ENCODE results near the gene SPHK2. TPM values are rescaled to one million over a fixed set of nuclear protein-coding genes. Genes with fewer than 3 reads are reported as not detected.
"Not testable (repeated sequence)": the region's sequence is repeated elsewhere in the genome, so short reads cannot be mapped to it uniquely, and the experiment has no call there.

The SPHK2 gene, protein sequence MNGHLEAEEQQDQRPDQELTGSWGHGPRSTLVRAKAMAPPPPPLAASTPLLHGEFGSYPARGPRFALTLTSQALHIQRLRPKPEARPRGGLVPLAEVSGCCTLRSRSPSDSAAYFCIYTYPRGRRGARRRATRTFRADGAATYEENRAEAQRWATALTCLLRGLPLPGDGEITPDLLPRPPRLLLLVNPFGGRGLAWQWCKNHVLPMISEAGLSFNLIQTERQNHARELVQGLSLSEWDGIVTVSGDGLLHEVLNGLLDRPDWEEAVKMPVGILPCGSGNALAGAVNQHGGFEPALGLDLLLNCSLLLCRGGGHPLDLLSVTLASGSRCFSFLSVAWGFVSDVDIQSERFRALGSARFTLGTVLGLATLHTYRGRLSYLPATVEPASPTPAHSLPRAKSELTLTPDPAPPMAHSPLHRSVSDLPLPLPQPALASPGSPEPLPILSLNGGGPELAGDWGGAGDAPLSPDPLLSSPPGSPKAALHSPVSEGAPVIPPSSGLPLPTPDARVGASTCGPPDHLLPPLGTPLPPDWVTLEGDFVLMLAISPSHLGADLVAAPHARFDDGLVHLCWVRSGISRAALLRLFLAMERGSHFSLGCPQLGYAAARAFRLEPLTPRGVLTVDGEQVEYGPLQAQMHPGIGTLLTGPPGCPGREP
- polyA plus RNA-seq (ENCODE audit: insufficient read length) = 10.7 TPM

DNA sequence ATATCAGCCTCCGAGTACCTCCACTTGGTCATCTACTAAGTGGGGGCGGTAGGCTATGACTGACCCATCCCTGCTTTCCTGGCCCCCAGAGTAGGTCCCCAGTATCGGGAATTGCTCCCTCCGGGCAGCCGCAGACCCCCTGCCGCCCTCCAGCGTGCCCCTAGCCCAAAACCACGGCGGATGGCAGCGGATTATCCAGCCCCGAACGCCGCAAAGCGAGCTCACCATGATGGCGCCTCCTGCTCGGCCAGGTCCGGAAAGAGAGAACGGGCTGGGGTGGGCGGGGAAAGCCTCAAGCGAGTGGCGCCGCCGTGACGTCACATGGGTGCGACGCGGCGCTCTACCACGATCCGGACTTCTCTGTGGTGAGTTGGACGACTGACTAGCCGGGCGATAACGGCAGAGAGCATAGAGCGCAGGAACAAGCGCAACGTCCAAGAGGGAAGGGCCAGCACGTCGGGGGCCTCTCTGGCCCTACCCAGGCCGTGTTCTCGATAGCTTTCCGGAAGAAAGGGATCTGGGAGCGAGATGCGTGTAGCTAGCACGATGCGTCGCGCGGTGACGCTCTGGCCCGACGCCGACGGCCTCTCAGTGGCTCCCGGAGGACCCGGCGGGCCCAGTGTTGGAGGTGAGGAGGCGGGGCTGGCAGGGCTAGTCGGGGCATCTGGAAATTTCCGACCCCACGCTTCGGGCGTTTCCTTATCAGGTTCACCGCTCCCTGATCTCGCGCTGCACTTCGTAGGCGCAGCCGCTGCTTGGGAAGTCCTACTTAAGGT lies at the start of gene SPHK2, which contains the start of gene RPL18:
Gene SPHK2 (plus strand): TSS at position 591 of the 776 bp plus-strand sequence. CDS start 1,009 bp downstream, outside the sequence.
Gene RPL18 (minus strand): TSS at position 263 of the 776 bp plus-strand sequence. CDS start 35 bp downstream, at position 228.
- peak; percentile 99 for DNase-seq

DNA sequence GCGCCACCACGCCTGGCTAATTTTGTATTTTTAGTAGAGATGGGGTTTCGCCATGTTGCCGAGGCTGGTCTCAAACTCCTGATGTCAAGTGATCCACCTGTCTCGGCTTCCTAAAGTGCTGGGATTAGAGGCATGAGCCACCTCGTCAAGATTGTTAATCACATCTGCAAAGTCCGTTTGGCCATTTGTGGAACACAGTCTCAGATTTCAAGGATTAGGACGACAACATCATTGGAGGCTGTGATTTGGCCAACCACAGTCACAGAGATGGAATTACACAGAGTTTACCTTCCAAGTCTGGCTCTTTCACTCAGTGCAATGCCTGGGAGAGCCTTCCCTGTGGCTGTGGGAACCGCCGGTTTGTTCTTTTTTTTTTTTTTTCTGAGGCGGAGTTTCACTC lies 49.5 kb upstream of the SPHK2 start:
- DNase-seq = peak; percentile 68

DNA sequence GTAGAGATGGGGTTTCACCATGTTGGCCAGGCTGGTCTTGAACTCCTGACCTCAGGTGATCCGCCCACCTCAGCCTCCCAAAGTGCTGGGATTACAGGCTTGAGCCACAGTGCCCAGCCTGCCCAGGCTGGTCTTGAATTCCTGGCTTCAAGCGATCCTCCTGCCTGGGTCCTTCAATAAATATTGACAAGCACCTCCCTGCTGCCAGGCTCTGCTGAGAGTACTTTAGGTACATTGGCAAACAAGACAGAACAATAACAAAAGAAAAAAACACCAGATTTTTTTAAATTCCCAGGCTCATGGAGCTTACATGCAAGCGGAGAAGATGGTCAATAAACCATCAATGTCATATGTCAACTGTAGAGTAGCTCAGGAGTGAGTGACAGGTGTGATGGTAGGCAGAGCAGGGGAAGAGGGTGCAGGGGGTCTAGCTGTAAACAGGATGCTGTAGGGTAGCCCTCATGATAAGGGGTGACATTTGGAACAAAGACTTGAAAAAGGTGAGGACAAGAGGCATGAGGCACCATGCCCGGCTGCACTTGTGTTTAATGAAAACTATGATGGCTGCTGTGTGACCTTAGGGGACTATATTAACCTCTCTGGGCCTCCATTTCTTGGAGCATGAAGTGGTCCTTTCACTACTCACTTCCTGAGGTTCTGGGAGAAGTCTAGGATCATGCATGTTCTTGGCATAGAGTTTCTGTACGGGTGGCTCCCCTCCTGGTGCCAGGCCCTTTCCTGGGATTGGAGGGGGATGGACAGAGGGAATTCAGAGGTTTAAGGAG lies 47.7 kb upstream of the SPHK2 start:
- DNase-seq = no peak

DNA sequence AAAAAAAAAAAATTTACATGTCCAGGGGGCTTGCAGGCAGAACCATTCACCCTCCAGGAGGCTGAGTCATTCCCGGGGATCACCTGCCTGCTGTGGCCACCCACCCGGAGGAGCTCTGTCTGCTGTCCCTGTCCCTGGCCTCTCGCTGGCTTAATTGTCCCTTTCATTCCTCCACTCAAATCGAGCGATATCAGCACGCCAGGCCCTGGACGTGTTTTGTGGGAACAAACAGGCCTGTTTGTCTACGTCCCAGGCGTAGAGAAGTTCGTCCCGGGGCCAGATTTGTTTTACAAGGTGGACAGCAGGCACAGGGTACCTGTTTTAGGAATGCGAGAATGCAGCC lies 46.2 kb upstream of the SPHK2 start:
- no peak for DNase-seq

DNA sequence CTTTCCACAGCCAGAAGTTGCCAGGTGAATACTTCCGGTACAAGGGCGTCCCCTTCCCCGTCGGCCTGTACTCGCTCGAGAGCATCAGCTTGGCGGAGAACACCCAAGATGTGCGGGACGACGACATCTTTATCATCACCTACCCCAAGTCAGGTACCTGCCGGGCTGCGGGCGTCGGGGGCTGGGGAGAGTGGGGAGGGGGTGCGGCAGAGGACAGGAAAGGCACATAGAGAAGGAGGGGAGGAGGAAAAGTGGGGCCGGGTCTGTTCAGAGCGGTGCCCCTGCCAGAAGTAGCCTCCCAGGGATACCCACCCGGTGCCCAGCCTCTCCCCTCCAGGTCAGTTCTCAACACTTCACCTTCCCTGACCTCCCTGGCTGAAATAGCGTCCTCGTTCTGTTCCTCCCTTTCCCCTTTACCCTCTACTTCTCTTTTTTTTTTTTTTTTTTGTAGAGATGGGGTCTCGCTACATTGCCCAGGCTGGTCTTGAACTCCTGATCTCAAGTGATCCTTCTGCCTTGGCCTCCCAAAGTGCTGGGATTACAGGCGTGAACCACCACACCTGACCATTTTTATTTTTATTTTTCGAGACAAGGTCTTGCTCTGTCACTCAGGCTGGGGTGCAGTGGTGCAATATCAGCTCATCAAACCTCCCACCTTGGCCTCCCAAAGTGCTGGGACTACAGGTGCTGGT lies 43.2 kb upstream of the SPHK2 start:
- no peak for DNase-seq

DNA sequence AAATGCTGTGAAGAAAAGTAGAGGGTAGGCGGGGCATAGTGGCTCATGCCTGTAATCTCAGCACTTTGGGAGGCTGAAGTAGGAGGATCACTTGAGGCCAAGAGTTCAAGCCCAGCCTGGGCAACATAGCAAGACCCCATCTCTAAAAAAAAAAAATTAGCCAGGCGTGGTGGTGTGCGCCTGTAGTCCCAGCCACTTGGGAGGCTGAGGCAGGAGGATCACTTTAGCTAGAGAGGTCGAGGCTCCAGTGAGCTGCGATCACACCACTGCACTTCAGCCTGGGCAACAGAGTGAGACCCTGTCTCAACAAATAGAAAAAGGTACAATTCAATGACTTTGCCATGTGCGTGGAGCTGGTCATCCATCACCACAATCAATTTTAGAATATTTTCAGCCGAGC lies 41.4 kb upstream of the SPHK2 start:
- DNase-seq = not testable (repeated sequence)

DNA sequence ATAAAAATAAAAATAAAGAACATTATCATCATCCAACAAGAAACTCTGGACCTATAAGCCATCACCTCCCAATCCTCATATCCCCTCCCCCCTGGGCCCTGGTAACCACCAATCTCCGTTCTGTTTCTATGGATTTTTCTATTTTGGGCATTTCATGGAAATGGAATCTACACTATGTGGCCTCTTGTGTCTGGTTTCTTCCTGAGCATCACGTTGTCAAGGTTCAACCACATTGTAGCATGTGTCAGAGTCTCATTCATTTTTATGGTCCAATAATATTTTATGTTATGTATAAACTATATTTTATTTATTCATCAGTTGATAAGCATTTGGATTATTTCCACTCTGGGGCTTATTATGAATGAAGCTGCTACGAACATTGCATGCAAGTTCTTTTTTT lies 40.4 kb upstream of the SPHK2 start:
- DNase-seq = no peak

DNA sequence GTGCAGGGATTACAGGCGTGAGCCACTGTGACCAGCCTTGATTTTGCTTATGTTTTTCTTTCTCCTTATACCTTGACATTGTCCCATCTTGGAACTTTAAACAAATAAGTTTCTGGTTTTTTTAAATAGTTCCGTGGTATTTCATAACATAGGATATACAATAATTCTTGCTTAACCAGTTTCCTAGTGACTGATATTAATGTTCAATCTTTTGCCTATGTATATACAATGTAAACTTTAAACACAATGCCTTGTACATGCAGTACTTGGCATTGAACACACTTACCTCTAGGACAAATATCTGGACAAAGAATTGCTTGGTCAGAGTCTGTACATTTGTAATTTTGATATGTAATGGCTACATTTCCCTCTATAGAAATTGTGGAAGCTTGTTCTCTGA lies 37.1 kb upstream of the SPHK2 start:
- DNase-seq = no peak

DNA sequence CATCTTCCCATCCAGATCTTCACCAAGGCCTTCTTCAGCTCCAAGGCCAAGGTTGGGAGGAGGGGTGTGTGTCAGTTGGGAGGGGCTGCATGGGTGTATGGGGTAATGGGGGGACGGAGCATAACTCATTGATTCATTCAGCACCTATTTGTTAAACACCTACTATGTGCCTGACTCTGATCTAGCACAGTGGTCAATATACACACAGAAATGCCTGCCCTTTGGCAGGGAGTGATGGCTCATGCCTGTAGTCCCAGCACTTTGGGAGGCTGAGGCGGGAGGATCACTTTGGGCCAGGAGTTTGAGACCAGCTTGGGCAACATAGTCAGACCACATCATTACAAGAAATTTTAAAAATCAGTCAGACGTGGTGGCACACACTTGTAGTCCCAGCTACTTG lies 31.9 kb upstream of the SPHK2 start:
- no peak for DNase-seq

DNA sequence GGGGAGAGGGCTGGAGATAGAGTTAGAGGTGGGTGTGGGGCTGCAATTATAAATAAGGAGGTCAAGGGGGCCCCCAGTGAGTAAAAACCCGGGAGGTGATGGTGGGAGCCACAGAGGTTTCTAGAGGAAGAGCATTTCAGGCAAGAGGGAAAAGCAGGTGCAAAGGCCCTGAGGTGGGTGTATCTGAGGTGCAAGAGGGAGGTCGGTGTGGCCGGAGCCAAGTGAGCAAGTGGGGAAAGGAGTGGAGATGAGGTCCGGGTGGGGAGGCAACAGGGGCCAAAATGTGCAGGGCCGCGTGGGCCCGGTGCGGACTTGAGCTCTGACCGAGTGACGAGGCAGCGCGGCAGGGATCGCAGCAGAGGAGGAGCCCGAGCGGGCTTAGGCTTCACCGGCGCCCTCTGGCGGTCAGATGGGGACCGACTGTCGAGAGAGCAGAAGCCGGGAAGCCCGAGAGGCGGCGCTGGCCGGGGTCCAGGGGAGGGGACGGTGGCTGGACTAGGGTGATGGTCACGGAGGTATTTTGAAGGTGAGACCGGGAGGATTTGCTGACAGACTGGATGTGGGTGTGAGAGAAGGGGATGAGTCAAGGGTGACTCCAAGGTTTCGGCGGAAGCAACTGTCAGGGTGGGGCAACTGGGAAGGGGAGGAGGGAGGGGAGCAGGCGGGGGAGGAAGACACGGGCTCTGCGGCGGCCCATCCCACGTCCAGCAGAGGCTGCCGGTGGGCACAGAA lies 30.5 kb upstream of the SPHK2 start:
- DNase-seq = peak; percentile 87

DNA sequence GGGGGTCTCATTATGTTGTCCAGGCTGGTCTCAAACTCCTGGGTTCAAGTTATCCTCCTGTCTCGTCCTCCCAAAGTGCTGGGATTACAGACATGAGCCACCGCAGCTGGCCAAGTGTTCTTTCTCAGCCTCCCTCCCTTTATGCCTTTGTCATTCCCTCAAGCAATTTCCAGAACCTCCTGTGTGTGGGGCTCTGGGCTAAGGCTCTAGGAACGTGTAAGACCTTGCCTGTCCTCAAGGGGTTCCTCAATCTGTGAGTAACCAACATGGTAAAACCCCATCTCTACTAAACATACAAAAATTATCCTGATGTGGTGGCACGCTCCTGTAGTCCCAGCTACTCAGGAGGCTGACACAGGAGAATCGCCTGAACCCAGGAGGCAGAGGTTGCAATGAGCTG lies 28.3 kb upstream of the SPHK2 start:
- DNase-seq = no peak

DNA sequence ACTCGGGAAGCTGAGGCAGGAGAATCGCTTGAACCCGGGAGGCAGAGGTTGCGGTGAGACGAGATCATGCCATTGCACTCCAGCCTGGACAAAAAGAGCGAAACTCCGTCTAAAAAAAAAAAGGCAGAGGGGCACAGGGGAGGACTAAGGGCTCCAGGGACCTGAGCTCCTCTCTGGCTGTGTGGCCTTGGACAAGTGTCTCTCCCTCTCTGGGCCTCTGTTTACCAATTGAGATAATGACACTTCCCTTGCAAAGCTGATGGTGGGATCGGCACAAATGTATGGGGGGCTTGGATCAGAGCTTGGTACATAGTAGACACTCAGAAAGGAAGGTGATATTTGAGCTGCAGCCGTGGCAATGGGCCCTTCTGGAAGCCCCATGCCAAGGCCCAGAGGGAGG lies 24.1 kb upstream of the SPHK2 start:
- no peak for DNase-seq

DNA sequence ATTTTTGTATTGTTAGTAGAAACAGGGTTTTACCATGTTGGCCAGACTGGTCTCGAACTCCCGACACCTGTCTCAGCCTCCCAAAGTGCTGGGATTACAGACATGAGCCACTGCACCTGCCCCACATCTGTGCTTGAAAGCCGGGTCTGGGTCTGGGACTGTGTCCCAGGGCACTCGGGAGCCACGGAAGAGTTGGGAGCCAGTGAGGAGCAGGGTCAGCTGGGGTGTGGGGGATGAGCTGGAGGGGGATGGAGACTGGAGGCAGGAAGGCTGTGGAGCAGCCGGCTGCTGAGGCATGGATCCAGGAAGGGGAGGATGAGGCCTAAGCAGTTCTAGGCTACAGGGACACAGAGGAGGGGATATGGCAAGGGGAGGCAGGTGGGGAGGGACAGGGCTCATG lies 23.5 kb upstream of the SPHK2 start:
- DNase-seq = no peak

DNA sequence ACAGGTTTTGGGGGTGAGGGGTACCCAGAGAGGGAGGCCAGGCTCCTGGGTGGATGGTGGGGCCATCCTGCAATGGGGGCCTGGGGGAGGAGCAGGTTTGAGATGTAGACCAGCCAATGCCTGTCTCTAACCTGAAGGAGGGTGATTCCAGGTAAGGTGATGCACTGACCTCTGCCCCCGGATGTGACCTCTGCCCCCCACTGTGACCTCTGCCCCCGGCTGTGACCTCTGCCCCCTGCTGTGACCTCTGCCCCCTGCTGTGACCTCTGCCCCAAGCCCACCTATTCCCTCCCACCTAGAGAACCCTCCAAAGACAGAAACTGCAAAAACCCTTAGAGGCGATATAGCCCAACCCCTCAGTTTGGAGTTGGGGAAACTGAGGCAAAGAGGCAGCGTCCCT lies 23.1 kb upstream of the SPHK2 start:
- no peak for DNase-seq

DNA sequence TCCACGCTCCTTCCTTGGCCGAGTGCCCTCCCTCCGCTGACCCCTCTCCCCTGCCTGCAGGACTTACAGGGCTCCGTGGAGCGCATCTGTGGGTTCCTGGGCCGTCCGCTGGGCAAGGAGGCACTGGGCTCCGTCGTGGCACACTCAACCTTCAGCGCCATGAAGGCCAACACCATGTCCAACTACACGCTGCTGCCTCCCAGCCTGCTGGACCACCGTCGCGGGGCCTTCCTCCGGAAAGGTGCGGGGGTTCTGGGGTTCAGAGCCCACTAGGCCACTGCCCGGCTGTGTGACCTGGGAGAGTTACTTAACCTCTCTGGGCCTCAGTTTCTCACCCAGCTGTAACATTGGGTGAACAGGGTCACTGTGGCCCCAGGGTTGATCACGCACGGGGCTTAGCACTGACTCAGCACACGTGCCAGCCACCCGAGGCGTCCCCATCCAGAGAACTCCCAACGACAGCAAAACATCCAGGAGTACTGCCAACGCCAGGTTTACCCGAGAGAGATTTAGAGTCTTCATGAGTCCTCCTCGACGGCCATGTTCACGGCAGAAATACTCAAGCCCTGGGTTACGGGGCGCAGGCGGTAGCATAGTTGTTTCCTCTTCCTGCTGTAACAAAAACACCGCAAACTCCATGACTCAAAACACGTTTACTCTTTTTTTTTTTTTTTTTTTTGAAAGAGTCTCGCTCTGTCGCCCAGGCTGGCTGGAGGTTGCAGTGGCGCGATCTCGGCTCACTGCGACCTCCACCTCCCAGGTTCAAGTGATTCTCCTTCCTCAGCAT lies 22.4 kb upstream of the SPHK2 start:
- no peak for DNase-seq

DNA sequence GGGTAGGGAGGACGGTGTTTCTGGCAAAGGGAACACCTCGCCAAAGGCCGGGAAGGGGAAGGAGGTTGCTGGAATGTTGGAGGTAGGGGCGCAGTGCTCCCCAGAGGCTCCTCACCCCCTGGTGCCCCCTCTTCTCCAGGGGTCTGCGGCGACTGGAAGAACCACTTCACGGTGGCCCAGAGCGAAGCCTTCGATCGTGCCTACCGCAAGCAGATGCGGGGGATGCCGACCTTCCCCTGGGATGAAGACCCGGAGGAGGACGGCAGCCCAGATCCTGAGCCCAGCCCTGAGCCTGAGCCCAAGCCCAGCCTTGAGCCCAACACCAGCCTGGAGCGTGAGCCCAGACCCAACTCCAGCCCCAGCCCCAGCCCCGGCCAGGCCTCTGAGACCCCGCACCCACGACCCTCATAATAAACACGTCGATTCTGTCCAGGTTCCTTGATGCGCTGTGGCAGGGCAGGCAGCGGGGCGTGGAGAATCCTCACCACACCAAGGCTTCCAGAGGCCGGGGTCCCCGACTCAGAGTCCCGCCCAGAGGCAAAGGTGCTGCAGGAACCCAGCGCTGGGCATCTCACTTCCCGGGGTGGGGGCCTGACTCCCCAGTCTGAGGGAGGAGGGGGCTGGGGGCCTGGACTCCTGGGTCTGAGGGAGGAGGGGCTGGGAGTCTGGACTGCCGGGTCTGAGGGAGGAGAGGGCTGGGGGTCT lies 20.2 kb upstream of the SPHK2 start:
- DNase-seq = no peak

DNA sequence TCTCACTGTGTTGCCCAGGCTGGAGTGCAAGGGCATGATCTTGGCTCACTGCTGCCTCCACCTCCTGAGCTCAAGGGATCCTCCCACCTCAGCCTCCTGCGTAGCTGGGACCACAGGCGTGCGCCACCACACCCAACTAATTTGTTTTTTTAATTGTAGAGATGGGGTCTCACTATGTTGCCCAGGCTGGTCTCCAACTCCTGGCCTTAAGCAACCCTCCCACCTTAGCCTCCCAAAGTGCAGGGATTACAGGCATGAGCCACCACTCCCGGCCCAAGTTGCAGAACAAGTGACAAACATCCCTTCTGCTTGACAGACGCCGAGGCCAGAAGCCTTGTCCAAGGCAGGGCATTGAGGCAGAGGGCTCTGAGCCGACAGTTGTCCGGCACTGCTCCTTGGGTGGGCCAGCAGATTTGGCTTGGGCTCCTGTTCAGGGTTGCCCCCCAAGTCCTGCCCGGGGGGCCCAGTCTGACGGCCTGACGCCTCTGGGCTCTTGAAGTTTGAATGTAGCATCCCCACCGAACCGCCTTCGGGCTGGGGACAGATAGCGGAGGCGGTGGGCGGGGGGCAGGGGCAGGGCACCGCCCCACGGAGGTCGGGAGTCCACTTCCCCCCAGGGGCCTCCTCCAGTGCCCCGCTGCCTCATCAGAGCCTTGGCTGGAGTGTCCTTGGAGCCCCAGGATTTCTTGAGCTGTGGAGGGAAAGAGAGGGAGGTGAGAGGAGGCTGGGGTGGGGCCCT lies 18.5 kb upstream of the SPHK2 start:
- no peak for DNase-seq

DNA sequence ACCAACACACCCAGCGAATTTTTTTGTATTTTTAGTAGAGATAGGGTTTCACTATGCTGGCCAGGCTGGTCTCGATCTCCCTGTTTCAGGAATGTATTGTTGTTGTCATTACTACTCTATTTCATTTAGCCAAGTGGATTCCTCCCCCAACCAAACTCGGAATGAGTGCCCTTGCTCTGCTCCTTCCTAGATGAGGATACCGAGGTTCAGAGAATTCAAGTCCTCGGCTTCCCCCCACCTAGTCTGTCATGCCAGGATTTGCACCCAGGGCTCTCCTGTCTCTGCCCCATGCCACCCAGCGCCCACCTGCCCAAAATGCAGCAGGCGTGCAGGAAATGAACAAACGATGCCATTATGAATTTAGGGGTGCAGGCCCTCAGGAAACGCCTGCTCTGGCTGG lies 16.3 kb upstream of the SPHK2 start:
- no peak for DNase-seq

DNA sequence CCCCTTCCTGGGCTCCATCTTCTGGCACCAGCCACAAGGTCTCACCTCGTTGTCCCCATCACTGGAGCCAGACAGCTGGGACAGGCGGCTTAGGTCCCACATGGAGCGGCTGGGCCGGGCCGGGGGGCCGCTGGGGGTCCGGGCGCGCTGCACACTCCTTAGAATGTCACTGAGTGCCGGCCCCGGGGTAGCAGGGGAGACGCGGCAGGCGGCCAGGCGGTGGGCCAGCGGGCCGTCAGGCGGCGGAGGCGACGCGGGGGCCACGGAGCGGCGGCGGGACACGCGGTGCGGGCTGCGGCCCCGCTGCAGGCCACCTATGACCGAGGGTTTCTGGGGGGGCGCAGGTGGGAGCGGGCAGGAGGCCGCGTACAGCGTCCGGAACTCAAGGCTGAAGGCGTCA lies 15.9 kb upstream of the SPHK2 start:
- DNase-seq = no peak
